ENCODE measurements around the gene OR51B5. TPM values are rescaled to one million over a fixed set of nuclear protein-coding genes. Genes with fewer than 3 reads are reported as not detected.

OR51B5 gene
- polyA plus RNA-seq, 1 of the 3 experiments (the other 2 are of a cell fraction), result 0.15 TPM

DNA sequence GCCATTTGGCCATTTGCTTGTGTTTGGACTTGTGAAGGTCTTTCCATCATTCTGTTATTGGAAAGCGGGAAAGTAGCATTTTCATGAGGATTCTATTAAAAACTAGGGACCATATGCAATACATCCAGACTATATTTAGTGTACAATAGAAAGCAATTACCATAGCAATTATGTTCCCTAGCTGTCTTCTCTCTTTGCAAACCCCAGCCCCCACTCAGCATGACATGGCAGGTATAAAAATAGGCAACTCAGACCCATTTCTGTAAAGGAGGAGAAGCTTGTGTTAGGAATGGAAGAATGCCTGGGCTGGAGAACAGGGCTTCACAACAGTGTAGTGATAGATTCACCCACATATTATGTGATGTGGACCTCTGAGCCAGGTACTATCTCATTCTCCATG is 20.4 kb upstream of the OR51B5 start:
- peaks cover 27% of the 10 kb centered on the region for H3F3A ChIP-seq (replicated peaks; ENCODE audit: insufficient read depth)
- no peak overlapping the region for H3K27ac ChIP-seq (ENCODE audit: low read depth in 2 of 2, low read length in 1 of 2)
- peaks cover 0 to 14% of the 10 kb centered on the region in 2 experiments; a peak in 1 of 4 replicates for H3K4me1 ChIP-seq (ENCODE audit: control insufficient read depth in 1 of 2, insufficient read depth in 2 of 2, low read depth in 1 of 2, low read length in 1 of 2)
- no peak overlapping the region for H3K4me2 ChIP-seq
- H2AFZ ChIP-seq (ENCODE audit: low read depth), result no peak overlapping the region
- ChIA-PET CTCF (interaction anchor here (1.5 kb wide), 1 partner anchor 527 kb away, joined by 3 read pairs; no protein-coding TSS in a partner anchor), POLR2A (no interaction called here)
- DNase-seq, result no peak
- 24% methylated on average over 1 of the region's 1 CpG for WGBS (ENCODE audit: low lambda C conversion rate)
- no peaks in the 10 kb centered on the region for H3K79me2 ChIP-seq (ENCODE audit: insufficient read depth)
- H3K9me3 ChIP-seq, result no peaks in the 10 kb centered on the region
- H3K9ac ChIP-seq, result no peak overlapping the region
- no peaks in the 10 kb centered on the region for H3K9me2 ChIP-seq
- no peaks in the 10 kb centered on the region for H4K20me1 ChIP-seq (ENCODE audit: insufficient read depth)
- H3K4me3 ChIP-seq (ENCODE audit: low read depth in 2 of 2, low read length in 1 of 2), result no peak overlapping the region
- no peak for TF ChIP-seq TEAD4 (IDR thresholded peaks at IDR 0.05; ENCODE audit: borderline replicate concordance, insufficient read depth)
- TF ChIP-seq MXI1 (IDR thresholded peaks at IDR 0.05; ENCODE audit: low read depth, low read length), result no peak
- TF ChIP-seq NRF1 (IDR thresholded peaks at IDR 0.05; ENCODE audit: low read depth, low read length), result no peak
- no peak for TF ChIP-seq YY1 (IDR thresholded peaks at IDR 0.05; ENCODE audit: low read depth)
- TF ChIP-seq, protein P1, sequence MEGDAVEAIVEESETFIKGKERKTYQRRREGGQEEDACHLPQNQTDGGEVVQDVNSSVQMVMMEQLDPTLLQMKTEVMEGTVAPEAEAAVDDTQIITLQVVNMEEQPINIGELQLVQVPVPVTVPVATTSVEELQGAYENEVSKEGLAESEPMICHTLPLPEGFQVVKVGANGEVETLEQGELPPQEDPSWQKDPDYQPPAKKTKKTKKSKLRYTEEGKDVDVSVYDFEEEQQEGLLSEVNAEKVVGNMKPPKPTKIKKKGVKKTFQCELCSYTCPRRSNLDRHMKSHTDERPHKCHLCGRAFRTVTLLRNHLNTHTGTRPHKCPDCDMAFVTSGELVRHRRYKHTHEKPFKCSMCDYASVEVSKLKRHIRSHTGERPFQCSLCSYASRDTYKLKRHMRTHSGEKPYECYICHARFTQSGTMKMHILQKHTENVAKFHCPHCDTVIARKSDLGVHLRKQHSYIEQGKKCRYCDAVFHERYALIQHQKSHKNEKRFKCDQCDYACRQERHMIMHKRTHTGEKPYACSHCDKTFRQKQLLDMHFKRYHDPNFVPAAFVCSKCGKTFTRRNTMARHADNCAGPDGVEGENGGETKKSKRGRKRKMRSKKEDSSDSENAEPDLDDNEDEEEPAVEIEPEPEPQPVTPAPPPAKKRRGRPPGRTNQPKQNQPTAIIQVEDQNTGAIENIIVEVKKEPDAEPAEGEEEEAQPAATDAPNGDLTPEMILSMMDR (IDR thresholded peaks at IDR 0.05), result no peak
- no peak for TF ChIP-seq EZH2phosphoT487 (IDR thresholded peaks at IDR 0.05; ENCODE audit: borderline replicate concordance, low read depth)
- TF ChIP-seq, protein P2, sequence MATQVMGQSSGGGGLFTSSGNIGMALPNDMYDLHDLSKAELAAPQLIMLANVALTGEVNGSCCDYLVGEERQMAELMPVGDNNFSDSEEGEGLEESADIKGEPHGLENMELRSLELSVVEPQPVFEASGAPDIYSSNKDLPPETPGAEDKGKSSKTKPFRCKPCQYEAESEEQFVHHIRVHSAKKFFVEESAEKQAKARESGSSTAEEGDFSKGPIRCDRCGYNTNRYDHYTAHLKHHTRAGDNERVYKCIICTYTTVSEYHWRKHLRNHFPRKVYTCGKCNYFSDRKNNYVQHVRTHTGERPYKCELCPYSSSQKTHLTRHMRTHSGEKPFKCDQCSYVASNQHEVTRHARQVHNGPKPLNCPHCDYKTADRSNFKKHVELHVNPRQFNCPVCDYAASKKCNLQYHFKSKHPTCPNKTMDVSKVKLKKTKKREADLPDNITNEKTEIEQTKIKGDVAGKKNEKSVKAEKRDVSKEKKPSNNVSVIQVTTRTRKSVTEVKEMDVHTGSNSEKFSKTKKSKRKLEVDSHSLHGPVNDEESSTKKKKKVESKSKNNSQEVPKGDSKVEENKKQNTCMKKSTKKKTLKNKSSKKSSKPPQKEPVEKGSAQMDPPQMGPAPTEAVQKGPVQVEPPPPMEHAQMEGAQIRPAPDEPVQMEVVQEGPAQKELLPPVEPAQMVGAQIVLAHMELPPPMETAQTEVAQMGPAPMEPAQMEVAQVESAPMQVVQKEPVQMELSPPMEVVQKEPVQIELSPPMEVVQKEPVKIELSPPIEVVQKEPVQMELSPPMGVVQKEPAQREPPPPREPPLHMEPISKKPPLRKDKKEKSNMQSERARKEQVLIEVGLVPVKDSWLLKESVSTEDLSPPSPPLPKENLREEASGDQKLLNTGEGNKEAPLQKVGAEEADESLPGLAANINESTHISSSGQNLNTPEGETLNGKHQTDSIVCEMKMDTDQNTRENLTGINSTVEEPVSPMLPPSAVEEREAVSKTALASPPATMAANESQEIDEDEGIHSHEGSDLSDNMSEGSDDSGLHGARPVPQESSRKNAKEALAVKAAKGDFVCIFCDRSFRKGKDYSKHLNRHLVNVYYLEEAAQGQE (IDR thresholded peaks at IDR 0.05; ENCODE audit: low read depth, low read length), result no peak
- no peak for TF ChIP-seq SIN3A (IDR thresholded peaks at IDR 0.05; ENCODE audit: borderline replicate concordance, low read depth, low read length)
- no peak for TF ChIP-seq MEF2A (IDR thresholded peaks at IDR 0.05; ENCODE audit: borderline replicate concordance, low read depth)
- no peak for TF ChIP-seq FOSL2 (IDR thresholded peaks at IDR 0.05; ENCODE audit: borderline replicate concordance, low read depth)
- TF ChIP-seq, protein P3, sequence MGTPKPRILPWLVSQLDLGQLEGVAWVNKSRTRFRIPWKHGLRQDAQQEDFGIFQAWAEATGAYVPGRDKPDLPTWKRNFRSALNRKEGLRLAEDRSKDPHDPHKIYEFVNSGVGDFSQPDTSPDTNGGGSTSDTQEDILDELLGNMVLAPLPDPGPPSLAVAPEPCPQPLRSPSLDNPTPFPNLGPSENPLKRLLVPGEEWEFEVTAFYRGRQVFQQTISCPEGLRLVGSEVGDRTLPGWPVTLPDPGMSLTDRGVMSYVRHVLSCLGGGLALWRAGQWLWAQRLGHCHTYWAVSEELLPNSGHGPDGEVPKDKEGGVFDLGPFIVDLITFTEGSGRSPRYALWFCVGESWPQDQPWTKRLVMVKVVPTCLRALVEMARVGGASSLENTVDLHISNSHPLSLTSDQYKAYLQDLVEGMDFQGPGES (IDR thresholded peaks at IDR 0.05; ENCODE audit: low read depth, low read length), result no peak
- TF ChIP-seq GATA2 (CRISPR knock-in tag; IDR thresholded peaks at IDR 0.05), result no peak
- no peak for TF ChIP-seq NFIC (IDR thresholded peaks at IDR 0.05; ENCODE audit: borderline replicate concordance)
- no peak for TF ChIP-seq RXRA (IDR thresholded peaks at IDR 0.05; ENCODE audit: borderline replicate concordance, low read depth)
- no peak for TF ChIP-seq JUND (IDR thresholded peaks at IDR 0.05)
- no peak for TF ChIP-seq RFX5 (IDR thresholded peaks at IDR 0.05; ENCODE audit: low read length)
- TF ChIP-seq RCOR1 (IDR thresholded peaks at IDR 0.05; ENCODE audit: low read length), result no peak
- no peak for TF ChIP-seq SMC3 (IDR thresholded peaks at IDR 0.05; ENCODE audit: low read depth, low read length)
- no peak for TF ChIP-seq EP300 (IDR thresholded peaks at IDR 0.05; ENCODE audit: borderline replicate concordance in 1 of 2, low read depth in 1 of 2, low read length in 1 of 2)
- TF ChIP-seq, protein P4, sequence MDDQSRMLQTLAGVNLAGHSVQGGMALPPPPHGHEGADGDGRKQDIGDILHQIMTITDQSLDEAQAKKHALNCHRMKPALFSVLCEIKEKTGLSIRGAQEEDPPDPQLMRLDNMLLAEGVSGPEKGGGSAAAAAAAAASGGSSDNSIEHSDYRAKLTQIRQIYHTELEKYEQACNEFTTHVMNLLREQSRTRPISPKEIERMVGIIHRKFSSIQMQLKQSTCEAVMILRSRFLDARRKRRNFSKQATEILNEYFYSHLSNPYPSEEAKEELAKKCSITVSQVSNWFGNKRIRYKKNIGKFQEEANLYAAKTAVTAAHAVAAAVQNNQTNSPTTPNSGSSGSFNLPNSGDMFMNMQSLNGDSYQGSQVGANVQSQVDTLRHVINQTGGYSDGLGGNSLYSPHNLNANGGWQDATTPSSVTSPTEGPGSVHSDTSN (IDR thresholded peaks at IDR 0.05), result no peak
- no peaks in the 10 kb centered on the region for H3K27me3 ChIP-seq (ENCODE audit: insufficient read depth)
- H3K36me3 ChIP-seq (replicated peaks in 1 of 2; ENCODE audit: control insufficient read depth in 1 of 2, insufficient read depth in 2 of 2, low read length in 1 of 2), result no peaks in the 10 kb centered on the region

Data from SK-N-SH (cell line).